Stomach (tissue), 4 donors: ENCODE measurements around the gene VRTN.

ENCODE experiments used
- CTCF ChIP-seq, 7 experiments: fragments of 450-650 bp in 4 of 7; fragments of 200-600 bp in 3 of 7; sonication (generic) in 3 of 7; IDR thresholded peaks; one replicate each; pipeline ENCODE4 v1.5.1; 2016 to 2019; ENCODE audit warnings: antibody characterized with exemption in 7 of 7, control low read depth in 2 of 7, mild to moderate bottlenecking in 1 of 7
- EP300 ChIP-seq: sonication (generic); formaldehyde crosslinking; IDR thresholded peaks from one replicate; pipeline ENCODE4 v1.6.1; 2017; ENCODE audit warnings: antibody characterized with exemption
- POLR2AphosphoS5 ChIP-seq, 3 donors: sonication (generic); formaldehyde crosslinking; IDR thresholded peaks; one replicate each; pipeline ENCODE4 v1.6.1; 2016; ENCODE audit warnings: antibody characterized with exemption in 3 of 3

GRCh38 chr14:74301594-74302151, 46.6 kb upstream of the VRTN start:
- TF ChIP-seq CTCF (IDR thresholded peaks at IDR 0.05) (no peak), POLR2AphosphoS5 (IDR thresholded peaks at IDR 0.05) (no peak), EP300 (no peak)
